ENCODE data around the gene AKAP17A. TPM values are rescaled to one million over a fixed set of nuclear protein-coding genes. Genes with fewer than 3 reads are reported as not detected.
A peak's percentile ranks its signal among the peaks of the same experiment; 100 is the strongest.

AKAP17A gene
- polyA plus RNA-seq, 3 donors = 8.9 to 118 (median 13.6) TPM

GRCh38 chrX:1546691-1547251, 44.6 kb upstream of the AKAP17A start:
- no peaks in the 10 kb centered on the region for H3K9me3 ChIP-seq (replicated peaks in 1 of 2; ENCODE audit: control insufficient read depth in 1 of 2, insufficient read depth in 1 of 2, low read length in 2 of 2)
- peaks cover 9 to 10% of the 10 kb centered on the region in 2 donors for H3K4me1 ChIP-seq (ENCODE audit: control insufficient read depth in 1 of 2, insufficient read depth in 2 of 2, low read length in 2 of 2)
- no peak for DNase-seq
- peak overlapping the region; percentile 37 for H3K4me2 ChIP-seq (replicated peaks; ENCODE audit: extremely low read depth, low read length, poor library complexity, severe bottlenecking)
- WGBS (ENCODE audit: insufficient coverage) = 17% methylated on average over 17 of the region's 18 CpGs
- peak overlapping the region; percentile 86 for H2AFZ ChIP-seq (ENCODE audit: insufficient read depth, low read depth, low read length, poor library complexity, severe bottlenecking)
- no peaks in the 10 kb centered on the region for H3K79me2 ChIP-seq (ENCODE audit: insufficient read depth, low read length)
- peak overlapping the region in 2 of 3 experiments; percentile 6 to 8 for H3K4me3 ChIP-seq (replicated peaks in 1 of 3; ENCODE audit: low read depth in 2 of 3, low read length in 3 of 3)
- peak overlapping the region; percentile 54 to 85 for H3K4me3 Mint-ChIP-seq
- H4K20me1 ChIP-seq (ENCODE audit: insufficient read depth, low read length) = no peaks in the 10 kb centered on the region
- H3K27ac Mint-ChIP-seq = peak overlapping the region in 6 of 7 donors; percentile 65 to 92 (median 86)
- TF ChIP-seq CTCF (IDR thresholded peaks at IDR 0.05) = no peak
- no peaks in the 10 kb centered on the region for H3K36me3 ChIP-seq (replicated peaks in 1 of 2; ENCODE audit: control insufficient read depth in 1 of 2, insufficient read depth in 2 of 2, low read length in 2 of 2)
- peak overlapping the region; percentile 24 for H3K9ac ChIP-seq (ENCODE audit: insufficient read depth, low read length, poor library complexity, severe bottlenecking)
- peaks cover 2 to 9% (median 4%) of the 10 kb centered on the region in 3 donors for H3K27me3 Mint-ChIP-seq (ENCODE audit: low read depth in 3 of 3)
- H3K27me3 ChIP-seq (ENCODE audit: control insufficient read depth in 2 of 2, insufficient read depth in 2 of 2, low read length in 2 of 2) = no peaks in the 10 kb centered on the region
- intact Hi-C loops (cut with micrococcal nuclease) = no loop called here
- peaks cover 0 to 13% (median 10%) of the 10 kb centered on the region in 7 donors for H3K9me3 Mint-ChIP-seq
- no peak overlapping the region for H3K27ac ChIP-seq (ENCODE audit: low read depth in 1 of 2, low read length in 2 of 2)
- H3K4me1 Mint-ChIP-seq = peaks cover 28% of the 10 kb centered on the region
- H3K36me3 Mint-ChIP-seq = peaks cover 0 to 3% of the 10 kb centered on the region in 2 donors

DNA sequence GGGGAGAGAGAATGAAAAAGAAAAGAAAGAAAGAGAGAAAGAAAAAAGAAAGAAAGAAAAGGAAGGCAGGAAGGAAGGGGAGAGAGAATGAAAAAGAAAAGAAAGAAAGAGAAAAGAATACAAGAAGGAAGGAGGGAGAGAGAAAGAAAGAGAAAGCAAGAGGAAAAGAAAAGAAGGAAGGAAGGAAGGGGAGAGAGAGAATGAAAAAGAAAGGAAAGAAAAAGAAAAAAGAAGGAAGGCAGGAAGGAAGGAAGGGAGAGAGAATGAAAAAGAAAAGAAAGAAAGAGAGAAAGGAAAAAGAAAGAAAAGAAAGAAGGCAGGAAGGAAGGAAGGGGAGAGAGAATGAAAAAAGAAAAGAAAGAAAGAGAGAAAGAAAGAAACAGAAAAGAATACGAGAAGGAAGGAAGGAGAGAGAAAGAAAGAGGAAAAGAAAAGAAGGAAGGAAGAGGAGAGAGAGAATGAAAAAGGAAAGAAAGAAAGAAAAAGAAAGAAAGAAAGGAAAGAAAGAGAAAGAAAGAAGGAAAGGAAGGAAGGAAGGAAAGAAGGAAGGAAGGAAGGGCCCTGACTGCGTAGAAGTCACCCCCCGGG, 39.4 kb upstream of the AKAP17A start:
- H3K27me3 Mint-ChIP-seq (ENCODE audit: low read depth in 3 of 3) = peaks cover 3 to 8% (median 5%) of the 10 kb centered on the region in 3 donors
- Histone ChIP-seq H3K9ac (ENCODE audit: insufficient read depth, low read length, poor library complexity, severe bottlenecking) (no peak overlapping the region), H3K4me2 (replicated peaks; ENCODE audit: extremely low read depth, low read length, poor library complexity, severe bottlenecking) (no peak overlapping the region), H3K4me3 (replicated peaks in 1 of 3; ENCODE audit: low read depth in 2 of 3, low read length in 3 of 3) (no peak overlapping the region), H3K27me3 (ENCODE audit: control insufficient read depth in 2 of 2, insufficient read depth in 2 of 2, low read length in 2 of 2) (no peaks in the 10 kb centered on the region), H3K36me3 (replicated peaks in 1 of 2; ENCODE audit: control insufficient read depth in 1 of 2, insufficient read depth in 2 of 2, low read length in 2 of 2) (no peaks in the 10 kb centered on the region), H3K9me3 (replicated peaks in 1 of 2; ENCODE audit: control insufficient read depth in 1 of 2, insufficient read depth in 1 of 2, low read length in 2 of 2) (no peaks in the 10 kb centered on the region), H2AFZ (ENCODE audit: insufficient read depth, low read depth, low read length, poor library complexity, severe bottlenecking) (no peak overlapping the region), H3K27ac (ENCODE audit: low read depth in 1 of 2, low read length in 2 of 2) (no peak overlapping the region), H3K4me1 (ENCODE audit: control insufficient read depth in 1 of 2, insufficient read depth in 2 of 2, low read length in 2 of 2) (peaks cover 12 to 17% of the 10 kb centered on the region in 2 donors), H4K20me1 (ENCODE audit: insufficient read depth, low read length) (no peaks in the 10 kb centered on the region), H3K79me2 (ENCODE audit: insufficient read depth, low read length) (no peaks in the 10 kb centered on the region)
- H3K4me1 Mint-ChIP-seq = peaks cover 33% of the 10 kb centered on the region
- TF ChIP-seq CTCF (IDR thresholded peaks at IDR 0.05) = peak; percentile 37
- peaks cover 2 to 10% (median 4%) of the 10 kb centered on the region in 7 donors for H3K9me3 Mint-ChIP-seq
- intact Hi-C loops (cut with micrococcal nuclease) = loop anchor here in 1 of 2 donors (2.0 kb wide), 1 partner anchor 23 kb away; no protein-coding TSS in a partner anchor
- peak overlapping the region in 3 of 7 donors; percentile 8 to 33 (median 29) for H3K27ac Mint-ChIP-seq
- WGBS (ENCODE audit: insufficient coverage) = 78% methylated on average over 1 of the region's 3 CpGs
- no peak overlapping the region for H3K4me3 Mint-ChIP-seq
- H3K36me3 Mint-ChIP-seq = no peaks in the 10 kb centered on the region
- DNase-seq = no peak

Measured in CD14-positive monocyte (primary cell).